NCI-H1436 treated with DMSO at 0.1 percent for 48 hours (cell line): ENCODE results near the gene MEP1A.
"Not testable (repeated sequence)": the region's sequence is repeated elsewhere in the genome, so short reads cannot be mapped to it uniquely, and the experiment has no call there.

Source experiments
- DNase-seq: peaks from one replicate; lab custom pipeline; 2025; lab: John Stamatoyannopoulos, UW

MEP1A gene, protein sequence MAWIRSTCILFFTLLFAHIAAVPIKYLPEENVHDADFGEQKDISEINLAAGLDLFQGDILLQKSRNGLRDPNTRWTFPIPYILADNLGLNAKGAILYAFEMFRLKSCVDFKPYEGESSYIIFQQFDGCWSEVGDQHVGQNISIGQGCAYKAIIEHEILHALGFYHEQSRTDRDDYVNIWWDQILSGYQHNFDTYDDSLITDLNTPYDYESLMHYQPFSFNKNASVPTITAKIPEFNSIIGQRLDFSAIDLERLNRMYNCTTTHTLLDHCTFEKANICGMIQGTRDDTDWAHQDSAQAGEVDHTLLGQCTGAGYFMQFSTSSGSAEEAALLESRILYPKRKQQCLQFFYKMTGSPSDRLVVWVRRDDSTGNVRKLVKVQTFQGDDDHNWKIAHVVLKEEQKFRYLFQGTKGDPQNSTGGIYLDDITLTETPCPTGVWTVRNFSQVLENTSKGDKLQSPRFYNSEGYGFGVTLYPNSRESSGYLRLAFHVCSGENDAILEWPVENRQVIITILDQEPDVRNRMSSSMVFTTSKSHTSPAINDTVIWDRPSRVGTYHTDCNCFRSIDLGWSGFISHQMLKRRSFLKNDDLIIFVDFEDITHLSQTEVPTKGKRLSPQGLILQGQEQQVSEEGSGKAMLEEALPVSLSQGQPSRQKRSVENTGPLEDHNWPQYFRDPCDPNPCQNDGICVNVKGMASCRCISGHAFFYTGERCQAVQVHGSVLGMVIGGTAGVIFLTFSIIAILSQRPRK

DNA sequence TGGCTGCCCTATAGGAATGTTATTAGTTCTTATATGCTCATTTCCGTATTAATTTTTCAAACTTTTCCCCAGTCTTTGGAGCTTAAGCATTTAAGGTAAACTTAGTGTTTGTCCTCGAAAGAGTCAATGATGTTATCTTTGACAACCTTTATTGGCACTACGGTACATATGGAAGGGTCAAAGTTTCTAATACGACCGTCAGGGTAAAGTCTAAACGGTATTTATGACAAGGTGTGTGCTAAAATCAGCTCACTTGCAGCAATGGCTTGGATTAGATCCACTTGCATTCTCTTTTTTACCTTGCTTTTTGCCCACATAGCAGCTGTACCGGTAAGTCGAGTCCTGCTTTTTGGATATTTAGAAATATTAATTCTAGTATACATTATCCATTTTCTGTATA lies at the start of gene MEP1A:
Gene MEP1A, plus strand, starts transcription at position 252 of the 400 bp plus-strand sequence. Its CDS starts 10 bp downstream, at position 262.
- no peak for DNase-seq

DNA sequence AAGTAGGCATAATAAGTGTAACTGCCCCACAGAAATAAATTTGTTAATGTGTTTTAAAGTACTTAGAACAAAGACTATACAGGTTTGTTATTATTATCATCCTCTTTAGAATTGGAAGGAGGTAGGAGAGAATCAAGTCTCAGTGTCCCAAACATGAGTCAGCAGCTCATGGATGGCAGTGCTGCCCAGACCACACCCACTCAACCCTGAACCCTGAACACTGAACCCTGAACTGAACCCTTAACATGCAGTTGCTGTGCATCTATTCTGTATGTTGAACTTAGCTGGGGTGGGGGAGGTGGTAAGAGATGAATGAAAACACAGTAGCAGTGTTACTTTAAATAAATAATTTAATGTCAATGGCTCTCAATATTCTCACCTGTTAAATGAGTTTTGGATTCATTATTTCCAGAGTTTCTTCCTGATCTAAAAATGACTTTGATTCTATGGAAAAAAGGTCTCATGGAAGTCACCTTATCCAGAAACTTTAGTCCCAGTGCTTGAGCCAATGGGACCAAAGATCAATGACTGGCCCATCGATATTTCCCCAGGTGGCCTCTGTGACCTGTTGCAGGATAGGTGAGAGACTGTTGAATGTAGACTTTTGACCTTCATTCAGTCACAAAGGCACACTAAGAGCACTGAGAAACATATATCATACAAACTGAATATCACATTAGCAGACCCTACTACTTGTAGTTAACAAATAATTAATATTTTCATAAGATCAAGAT lies 49.6 kb upstream of the MEP1A start:
- no peak for DNase-seq

DNA sequence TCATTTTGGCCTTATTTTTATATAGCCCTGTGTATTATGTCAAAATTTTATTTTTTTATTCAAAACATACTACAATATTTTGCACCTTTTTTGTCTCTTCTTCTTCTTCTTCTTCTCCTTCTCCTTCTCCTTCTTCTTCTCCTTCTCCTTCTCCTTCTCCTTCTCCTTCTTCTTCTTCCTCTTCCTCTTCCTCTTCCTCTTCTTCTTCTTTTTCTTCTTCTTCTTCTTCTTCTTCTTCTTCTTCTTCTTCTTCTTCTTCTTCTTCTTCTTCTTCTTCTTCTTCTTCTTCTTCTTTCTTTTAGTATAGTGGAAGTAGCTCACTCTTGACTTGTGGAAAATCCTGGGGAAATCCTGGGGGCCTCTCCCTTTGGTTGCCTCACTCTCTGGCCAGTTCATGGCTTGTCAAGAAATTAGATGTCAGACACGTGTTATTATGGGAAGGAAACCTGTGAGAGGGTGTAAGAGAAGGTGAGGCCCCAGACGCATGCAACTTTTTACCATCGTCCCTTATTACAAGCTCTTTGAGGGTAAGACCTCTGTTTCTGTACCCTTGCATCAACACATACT lies 48.9 kb upstream of the MEP1A start:
- DNase-seq, result not testable (repeated sequence)

DNA sequence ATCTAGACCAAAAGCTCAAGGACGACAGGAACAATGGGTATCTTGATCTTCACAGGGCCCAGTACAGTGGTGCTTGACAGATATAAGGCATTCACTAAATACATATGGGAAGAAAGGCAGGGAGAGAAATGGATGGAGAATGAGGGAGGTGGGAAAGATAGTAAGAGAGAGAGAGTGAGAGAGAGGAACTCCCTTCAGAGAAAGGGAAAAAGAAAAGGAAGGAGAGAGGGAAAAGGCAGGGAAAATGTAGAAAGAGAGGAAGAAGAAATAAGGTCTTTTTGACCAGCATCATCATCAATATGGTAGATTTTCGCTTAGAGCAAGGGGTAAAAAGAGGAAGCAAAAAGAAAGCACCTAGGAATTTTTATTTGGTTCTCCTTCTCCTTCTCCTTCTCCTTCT lies 47.2 kb upstream of the MEP1A start:
- no peak for DNase-seq

DNA sequence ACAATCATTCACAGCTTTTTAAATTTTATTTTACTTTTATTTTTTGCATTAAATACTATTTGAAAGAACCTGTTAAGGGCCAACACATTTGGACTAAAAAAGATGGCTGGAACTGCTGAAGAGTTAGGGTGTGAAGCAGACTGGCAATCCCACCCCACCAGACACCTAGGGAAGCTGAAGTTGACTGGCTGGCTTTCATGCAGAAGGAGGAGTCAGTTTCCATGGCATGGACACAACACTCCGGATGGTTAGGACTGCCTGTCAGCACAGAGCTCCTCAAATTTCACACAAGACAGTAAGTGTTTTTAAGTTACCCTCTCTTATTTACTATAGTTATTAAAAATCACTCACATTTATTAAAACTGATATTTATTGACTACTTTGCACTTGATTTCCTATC lies 46.5 kb upstream of the MEP1A start, which contains the start of gene ANKRD66:
Gene ANKRD66, plus strand, starts transcription at position 238 of the 400 bp plus-strand sequence. CDS start 5,016 bp downstream, outside the sequence.
- no peak for DNase-seq

DNA sequence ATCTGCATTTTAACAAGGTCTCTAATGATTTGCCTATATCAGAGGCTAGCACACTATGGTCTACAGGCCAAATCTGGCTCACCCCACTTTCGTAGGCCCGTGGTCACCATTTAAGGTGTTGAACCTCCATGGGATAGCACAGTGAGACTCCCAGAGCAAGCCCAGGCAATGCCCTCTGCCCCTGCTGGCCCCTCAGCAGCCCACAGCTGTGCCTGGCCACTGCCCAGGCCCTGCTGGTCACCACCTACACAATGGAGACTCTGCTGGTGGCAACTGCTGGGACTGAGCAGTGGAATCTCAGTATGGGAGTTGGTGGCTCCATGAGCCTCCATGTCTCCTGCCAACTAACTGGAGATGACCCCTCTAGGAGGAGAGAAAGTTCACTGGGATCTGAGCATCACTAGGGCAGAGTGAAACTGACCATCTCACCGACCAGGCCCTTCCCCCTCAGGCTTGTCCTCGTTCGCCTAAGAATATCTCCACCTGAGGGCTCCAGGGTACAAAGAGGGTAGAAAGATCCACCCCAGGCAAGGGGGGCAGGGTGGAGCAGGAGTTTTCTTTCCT lies 44.2 kb upstream of the MEP1A start:
- no peak for DNase-seq

DNA sequence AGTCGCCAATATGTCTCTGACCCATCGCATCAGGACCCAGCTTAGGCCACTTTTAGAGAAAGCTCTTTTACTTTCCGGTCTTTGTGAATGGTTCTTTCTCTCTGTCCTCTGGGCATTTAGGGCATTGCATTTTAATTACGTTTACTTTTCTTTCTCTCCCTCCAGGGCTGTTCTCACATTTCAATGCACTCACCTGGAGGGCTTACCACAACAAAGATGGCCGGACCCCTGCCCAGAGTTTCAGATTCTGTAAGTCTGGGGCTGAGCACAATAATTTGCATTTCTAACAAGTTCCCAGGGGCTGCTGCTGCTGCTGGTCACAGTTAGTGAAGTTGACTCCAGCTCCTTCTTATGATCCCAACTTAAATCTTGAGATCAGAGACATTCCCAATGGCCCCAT lies 43.5 kb upstream of the MEP1A start:
- no peak for DNase-seq

DNA sequence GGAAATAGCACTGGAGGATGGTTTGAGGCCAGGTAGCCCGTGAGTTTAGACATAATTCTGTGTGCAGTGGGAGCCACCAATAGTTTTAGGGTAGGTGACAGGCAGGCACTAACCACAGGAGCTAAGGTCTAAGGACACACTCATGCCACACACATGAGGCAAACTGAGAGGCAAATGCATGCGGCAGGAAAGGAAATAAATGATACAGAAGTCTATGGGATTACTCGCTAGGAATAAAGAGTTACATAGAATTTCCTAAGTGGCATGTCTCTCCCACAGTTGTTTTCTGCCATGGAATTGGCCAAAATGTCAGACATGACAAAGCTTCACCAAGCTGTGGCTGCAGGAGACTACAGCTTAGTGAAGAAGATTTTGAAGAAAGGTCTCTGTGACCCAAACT lies 41.5 kb upstream of the MEP1A start:
- DNase-seq, result no peak

DNA sequence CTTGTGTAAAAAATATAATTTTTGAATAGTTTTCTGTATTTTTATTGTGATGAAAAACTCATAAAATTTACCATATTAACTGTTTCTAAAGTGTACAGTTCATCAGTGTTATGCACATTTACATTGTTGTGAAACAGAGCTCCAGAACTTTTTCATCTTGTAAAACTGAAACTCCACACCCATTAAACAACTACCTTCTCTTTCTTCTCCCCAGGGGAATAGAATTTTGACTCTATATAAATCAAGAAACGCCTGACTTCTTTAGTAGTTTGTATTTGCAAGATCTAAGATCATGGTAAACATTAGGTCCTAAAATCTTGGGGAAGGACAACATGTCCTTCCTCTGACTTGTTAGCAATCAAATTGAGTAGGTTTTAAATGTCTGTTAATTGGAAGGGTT lies 37.3 kb upstream of the MEP1A start:
- no peak for DNase-seq

DNA sequence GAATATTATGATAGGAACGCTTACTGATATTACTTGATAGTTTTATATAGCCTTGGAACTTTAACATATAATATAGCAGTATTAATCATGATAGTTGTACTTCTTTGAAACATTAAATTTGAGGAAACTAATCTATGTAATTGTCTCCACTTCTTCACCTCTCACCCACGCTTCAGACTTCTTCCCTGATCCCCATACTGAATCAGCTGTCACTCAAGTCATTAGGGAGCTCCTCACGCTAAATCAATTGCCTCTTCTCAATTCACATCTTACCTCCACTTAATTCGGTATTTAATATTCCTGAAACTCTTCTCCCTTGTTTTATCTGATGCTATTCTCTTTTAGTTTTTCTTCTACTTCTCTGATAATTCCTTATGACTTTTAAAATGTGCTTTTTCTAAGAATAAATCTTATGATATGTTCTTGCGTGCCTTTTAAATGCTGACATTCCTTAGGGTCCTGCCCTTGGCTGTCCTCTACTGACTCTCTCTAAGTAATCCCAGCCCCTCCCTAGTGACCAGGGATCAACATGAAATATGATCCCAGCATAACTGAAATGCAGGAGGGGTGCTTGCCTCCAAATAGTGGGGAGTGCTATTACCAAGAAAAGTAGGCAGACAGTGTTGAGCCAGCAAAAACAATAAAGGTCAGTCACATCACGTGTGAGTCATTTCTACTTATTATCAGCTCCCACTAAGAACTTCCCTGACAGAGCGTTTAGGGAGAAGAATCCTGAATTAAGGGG lies 36.5 kb upstream of the MEP1A start:
- DNase-seq, result no peak

DNA sequence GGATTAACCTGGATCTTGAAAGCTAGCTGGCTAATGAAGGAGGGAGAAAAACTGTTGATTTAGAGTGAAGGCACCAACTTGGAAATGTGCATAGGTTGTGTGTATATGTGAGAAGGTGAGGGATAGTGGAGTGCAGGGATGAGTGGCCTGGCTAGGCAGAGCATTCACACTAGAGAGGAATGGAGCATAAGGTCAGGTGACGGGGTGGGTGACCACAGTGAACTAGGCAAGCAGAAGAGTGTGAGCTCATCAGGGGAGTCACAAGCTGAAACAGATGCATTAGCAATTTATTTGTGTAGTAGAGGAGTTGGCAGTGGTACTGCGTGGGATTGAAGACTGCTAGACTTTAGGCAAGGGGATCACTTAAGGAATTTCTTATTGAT lies 36.0 kb upstream of the MEP1A start:
- DNase-seq, result no peak

DNA sequence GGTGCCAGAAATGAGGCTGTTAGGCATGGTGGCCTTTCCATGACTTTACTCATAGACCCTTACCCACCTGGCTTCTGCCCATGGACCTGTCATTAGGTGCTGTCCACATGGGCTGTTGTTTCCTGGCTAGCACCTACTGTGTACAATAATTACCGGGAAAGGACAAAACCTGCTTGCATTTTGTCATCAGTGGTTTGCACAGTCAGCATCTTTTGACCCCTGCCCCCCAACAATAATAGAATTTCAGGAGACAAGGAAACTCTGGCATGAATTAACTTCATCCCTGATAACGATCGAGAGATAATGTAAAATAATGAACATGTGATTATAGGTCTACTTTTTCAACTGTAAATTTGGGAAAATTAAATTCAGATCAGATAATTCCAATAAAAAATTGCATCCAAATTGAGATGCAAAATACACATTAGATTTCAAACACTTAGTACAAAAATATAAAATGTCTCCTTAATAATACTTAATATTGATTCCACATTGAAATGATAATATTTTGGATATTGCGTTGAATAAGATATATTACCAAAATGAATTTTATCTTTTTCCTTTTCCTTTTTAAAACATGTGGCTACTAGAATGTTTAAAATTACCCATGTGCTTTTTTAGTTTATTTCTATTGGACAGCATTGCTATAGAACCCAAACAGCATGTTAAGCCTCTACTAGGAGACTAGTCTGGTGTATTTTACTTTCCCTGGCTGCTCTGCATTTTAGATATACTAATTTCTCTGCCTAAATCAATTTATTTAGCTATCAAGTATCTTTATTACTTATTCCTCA lies 34.0 kb upstream of the MEP1A start:
- DNase-seq, result no peak

DNA sequence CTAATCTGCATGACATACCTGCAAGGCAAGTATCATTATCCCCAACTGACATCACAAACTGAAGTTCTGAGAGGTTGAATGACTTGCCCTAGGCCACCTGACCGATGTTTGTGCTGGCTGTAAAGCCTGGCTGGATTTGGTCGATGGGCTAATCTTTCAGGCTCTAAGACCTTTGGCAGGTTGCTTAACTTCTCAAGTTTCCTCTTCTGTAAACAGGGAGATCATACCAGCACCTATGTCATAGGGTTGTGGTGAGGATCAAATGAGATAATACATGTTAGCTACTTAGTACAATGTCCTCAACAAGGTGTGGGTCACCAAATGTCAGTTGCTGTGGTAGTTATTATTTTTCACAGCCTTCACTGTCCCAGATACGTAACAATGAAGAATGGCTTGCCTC lies 32.3 kb upstream of the MEP1A start:
- no peak for DNase-seq

DNA sequence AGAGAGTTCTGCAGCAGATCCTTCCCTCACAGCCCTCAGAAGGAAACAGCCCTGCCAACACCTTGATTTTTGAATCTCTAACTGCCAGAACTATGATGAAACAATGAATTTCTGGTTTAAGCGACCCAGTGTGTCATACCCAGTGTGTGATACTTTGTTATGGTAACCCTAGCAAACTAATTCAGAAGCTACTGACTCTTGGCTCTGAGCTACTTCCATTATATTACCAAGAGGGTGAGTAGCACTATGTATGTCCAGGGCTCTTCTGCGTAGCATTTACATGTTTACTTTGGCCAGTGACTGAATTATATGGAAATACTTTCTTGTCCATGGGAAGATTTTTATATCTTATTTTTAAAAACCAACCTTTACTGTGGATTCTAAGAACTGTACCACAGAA lies 29.7 kb upstream of the MEP1A start:
- DNase-seq, result no peak

DNA sequence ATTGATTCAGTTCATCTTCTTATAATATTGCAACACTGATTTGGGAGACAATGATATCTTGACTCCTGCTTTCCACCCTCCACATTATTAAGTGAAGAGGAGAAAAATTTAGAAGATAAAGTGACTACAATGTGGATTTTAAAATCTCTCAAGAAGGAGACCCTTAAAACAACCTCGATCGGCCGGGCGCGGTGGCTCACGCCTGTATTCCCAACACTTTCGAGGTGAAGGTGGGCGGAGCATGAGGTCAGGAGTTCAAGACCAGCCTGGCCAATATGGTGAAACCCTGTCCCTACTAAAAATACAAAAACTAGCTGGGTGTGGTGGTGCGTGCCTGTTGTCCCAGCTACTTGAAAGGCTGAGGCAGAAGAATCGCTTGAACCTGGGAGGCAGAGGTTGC lies 28.9 kb upstream of the MEP1A start:
- DNase-seq, result not testable (repeated sequence)

DNA sequence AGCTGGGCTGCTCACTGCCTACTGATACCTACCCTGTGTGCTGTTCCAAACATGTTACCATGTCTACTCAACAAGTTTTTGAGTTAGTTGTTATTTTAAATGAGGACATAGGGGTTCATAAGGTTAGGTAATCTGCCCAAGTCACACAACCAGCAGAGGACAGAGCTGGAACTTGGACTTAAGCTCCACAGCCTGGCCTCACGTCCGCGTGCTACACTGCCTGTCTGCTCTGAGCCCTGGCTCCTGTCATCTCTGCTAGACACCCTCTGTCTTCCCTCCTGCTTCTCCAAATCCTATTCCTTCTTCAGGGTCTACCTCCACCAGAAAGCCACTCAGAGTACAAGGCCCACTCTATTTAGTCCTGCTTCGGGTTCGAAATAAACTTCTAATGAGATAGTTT lies 28.2 kb upstream of the MEP1A start:
- DNase-seq, result no peak

DNA sequence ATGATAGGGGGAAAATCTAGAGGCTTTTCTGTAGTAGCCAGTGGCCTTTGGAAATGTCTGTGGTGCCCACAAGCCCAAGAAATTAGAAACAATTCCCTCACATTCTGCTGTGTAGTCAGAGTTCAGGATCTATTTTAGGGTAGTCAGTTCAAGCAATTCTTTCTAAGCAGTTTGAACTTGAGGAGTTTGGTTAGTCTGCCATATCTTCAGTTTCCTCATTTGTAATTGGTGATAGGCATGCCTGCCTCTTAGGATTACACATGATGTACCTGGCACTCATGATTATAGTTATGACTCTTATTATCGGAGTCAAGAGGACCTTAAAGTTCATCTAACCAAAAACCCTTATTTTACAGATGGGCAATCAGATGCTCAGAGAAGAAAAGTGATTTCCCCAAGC lies 21.2 kb upstream of the MEP1A start:
- DNase-seq, result no peak

DNA sequence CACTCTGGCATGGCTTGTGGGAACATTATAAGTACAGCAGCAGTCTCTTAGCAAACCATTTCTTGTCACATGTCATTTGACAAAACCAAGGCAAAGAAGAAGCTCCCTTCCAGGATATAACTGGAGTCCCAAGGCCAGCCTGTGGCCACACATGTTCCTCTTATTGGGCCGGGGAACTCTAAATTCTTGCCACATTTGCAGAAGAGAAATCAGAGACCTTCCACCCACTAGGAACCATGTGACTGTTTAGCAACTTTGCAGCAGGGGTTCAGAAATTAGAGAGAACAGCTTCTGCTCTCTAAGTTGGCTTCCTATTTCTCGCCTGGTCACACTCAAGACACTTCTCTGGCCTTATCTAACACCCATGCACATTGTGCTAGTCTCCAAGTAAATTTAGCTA lies 20.4 kb upstream of the MEP1A start:
- DNase-seq, result no peak

DNA sequence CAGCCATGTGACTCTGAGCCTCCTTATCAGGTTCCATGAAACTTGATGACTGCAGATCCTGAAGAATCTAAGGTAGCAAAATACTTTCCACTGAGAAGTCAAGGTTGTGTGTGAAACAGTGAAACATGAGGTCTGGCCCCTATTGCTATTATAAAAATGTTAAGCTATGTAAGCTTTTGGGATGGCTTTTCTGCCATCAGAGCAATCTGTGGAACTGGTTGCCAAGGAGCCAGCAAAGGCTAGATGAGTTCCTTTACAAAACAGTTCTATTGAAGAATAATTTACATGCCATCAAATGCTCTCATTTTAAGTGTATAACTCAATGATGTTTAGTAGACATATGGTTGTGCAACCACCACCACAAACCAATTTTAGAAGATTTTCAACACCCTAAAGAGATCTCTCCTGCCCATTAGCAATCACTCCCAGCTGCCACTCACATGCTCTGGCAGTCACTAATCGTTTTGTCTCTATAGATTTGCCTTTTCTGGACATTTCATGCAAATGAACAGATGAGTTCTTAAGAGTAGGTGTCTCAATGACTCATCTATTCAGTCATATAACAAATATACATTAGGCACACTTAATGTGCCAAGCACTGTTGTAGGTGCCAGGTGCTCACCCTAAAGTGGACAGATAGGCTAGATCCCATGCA lies 19.9 kb upstream of the MEP1A start:
- DNase-seq, result no peak

DNA sequence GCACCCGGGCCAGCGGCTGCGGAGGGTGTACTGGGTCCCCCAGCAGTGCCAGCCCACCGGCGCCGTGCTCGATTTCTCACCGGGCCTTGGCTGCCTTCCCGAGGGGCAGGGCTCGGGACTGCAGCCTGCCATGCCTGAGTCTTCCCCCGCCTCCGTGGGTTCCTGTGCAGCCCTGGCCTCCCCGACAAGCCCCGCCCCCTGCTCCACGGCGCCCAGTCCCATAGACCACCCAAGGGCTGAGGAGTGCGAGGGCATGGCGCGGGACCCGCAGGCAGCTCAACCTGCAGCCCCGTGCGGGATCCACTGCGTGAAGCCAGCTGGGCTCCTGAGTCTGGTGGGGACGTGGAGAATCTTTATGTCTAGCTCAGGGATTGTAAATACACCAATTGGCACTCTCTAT lies 18.5 kb upstream of the MEP1A start:
- DNase-seq, result not testable (repeated sequence)
